Astrocyte (in vitro differentiated cells and primary cell): ENCODE data around the gene CFAP119. TPM values are rescaled to one million over a fixed set of nuclear protein-coding genes. Genes with fewer than 3 reads are reported as not detected.

Experiments used
- DNase-seq: peaks from one replicate; pipeline ENCODE4 v3.0.0-alpha.2; 2010; ENCODE audit warnings: low read depth
- FAIRE-seq: peaks from 2 replicates; lab custom pipeline; 2011; peaks lifted over from hg19 to GRCh38; lab: Jason Lieb, UNC
- H2AFZ ChIP-seq: 2 replicates; pipeline ENCODE4 v1.6.0; 2012; ENCODE audit warnings: low read depth, low read length, inconsistent platforms
- H3K27ac ChIP-seq: 2 replicates; pipeline ENCODE4 v1.5.1; 2011; ENCODE audit warnings: low read depth, low read length, inconsistent platforms
- H3K27me3 ChIP-seq: 2 replicates; pipeline ENCODE4 v1.6.0; 2011; ENCODE audit warnings: low read length, inconsistent platforms; ENCODE audit not compliant: insufficient read depth
- H3K36me3 ChIP-seq: 2 replicates; pipeline ENCODE4 v1.5.1; 2011; ENCODE audit warnings: low read length, inconsistent platforms; ENCODE audit not compliant: insufficient read depth
- H3K4me1 ChIP-seq: 2 replicates; pipeline ENCODE4 v1.5.1; 2011; ENCODE audit warnings: low read length, inconsistent platforms; ENCODE audit not compliant: insufficient read depth
- H3K4me2 ChIP-seq: 2 replicates; pipeline ENCODE4 v1.6.0; 2012; ENCODE audit warnings: low read length, inconsistent platforms
- H3K4me3 ChIP-seq: 2 replicates; pipeline ENCODE4 v1.5.1; 2011; ENCODE audit warnings: low read depth, mild to moderate bottlenecking, low read length, inconsistent platforms; ENCODE audit not compliant: insufficient read depth
- H3K79me2 ChIP-seq: 2 replicates; pipeline ENCODE4 v1.6.0; 2012; ENCODE audit warnings: mild to moderate bottlenecking, low read length, inconsistent platforms; ENCODE audit not compliant: insufficient read depth
- H3K9ac ChIP-seq: 2 replicates; pipeline ENCODE4 v1.6.0; 2012; ENCODE audit warnings: mild to moderate bottlenecking, low read length, inconsistent platforms
- H3K9me3 ChIP-seq: 2 replicates; pipeline ENCODE4 v1.5.1; 2012; ENCODE audit warnings: low read depth, mild to moderate bottlenecking, low read length, inconsistent platforms; ENCODE audit not compliant: insufficient read depth
- H4K20me1 ChIP-seq: 2 replicates; pipeline ENCODE4 v1.6.0; 2012; ENCODE audit warnings: low read length, inconsistent platforms; ENCODE audit not compliant: insufficient read depth
- H3K27ac Mint-ChIP-seq: one replicate; pipeline ENCODE4 v1.8.0; 2021; ENCODE audit warnings: mild to moderate bottlenecking, mixed read lengths; ENCODE audit not compliant: unreplicated experiment
- H3K27me3 Mint-ChIP-seq: one replicate; pipeline ENCODE4 v1.8.0; 2021; ENCODE audit warnings: low read depth, mixed read lengths; ENCODE audit not compliant: unreplicated experiment
- H3K36me3 Mint-ChIP-seq: one replicate; pipeline ENCODE4 v1.8.0; 2021; ENCODE audit warnings: low read depth, mixed read lengths; ENCODE audit not compliant: unreplicated experiment
- H3K4me1 Mint-ChIP-seq: one replicate; pipeline ENCODE4 v1.8.0; 2021; ENCODE audit warnings: low read depth, mixed read lengths; ENCODE audit not compliant: unreplicated experiment
- H3K4me3 Mint-ChIP-seq: one replicate; pipeline ENCODE4 v1.8.0; 2021; ENCODE audit warnings: mild to moderate bottlenecking, moderate library complexity, mixed read lengths; ENCODE audit not compliant: unreplicated experiment
- H3K9me3 Mint-ChIP-seq: one replicate; pipeline ENCODE4 v1.8.0; 2021; ENCODE audit warnings: mild to moderate bottlenecking, mixed read lengths; ENCODE audit not compliant: unreplicated experiment
- CTCF ChIP-seq: IDR thresholded peaks from 2 replicates; pipeline ENCODE4 v1.5.1; 2011; ENCODE audit warnings: low read depth, mild to moderate bottlenecking, inconsistent platforms, low read length, moderate library complexity; ENCODE audit not compliant: insufficient read depth
- EZH2 ChIP-seq: IDR thresholded peaks from 2 replicates; pipeline ENCODE4 v1.6.1; 2012; ENCODE audit warnings: mild to moderate bottlenecking, low read length, inconsistent platforms; ENCODE audit not compliant: insufficient read depth
- total RNA-seq: library from RNA; stranded (reverse); gene quantifications from 2 replicates; pipeline ENCODE4 v1.2.1, GENCODE V29; 2021

Gene CFAP119
- total RNA-seq, 1 donor from 2014 or later: 4.0 TPM

DNA sequence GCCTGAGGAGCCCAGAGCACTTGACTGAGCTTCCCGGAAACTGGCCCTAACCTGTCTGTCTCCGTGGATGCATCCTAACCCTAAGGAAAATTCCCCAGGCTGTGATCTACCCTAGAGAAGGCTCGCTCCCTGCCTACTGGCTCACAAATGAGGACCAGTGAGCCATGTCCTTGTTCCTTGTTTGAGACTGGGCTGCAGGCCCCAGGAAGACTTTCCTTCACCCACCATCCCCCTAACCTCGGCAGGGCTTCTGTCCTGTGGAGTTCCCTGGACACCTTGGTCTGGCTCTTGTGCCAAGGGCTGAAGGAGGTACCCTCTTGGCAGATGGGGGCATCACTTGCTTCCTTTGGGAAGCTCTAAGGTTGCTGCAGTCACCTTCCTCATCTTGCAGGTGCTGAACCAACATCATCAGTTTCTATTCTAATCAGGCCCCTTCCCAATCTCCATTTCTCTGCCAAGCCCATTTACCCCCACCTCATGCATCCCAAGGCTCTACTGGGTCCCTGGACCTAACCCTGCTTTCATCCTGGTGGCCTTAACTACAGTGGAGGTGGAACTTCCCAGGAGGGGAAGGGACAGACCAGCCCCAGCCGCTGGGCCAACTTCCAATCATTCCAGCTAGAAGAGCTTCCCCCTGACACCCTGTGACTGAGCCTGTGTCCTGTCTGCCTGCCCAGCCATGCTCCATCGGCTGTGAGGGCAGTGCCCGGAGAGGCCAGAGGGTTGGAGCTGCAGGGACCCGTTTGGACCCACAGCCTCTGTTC is 12.7 kb upstream of the CFAP119 start:
- Mint-ChIP-seq H3K4me1 (peaks cover 7% of the 10 kb centered on the region), H3K36me3 (peaks cover 18% of the 10 kb centered on the region), H3K27me3 (no peaks in the 10 kb centered on the region), H3K9me3 (no peaks in the 10 kb centered on the region), H3K4me3 (peak overlapping the region; percentile 91), H3K27ac (peak overlapping the region; percentile 95)
- Histone ChIP-seq H3K9ac (peak overlapping the region; percentile 89), H4K20me1 (peaks cover 21% of the 10 kb centered on the region), H3K27me3 (no peaks in the 10 kb centered on the region), H3K4me2 (peak overlapping the region; percentile 98), H3K4me3 (peak overlapping the region; percentile 73), H3K79me2 (peaks cover 5% of the 10 kb centered on the region), H3K9me3 (no peaks in the 10 kb centered on the region), H3K4me1 (peaks cover 15% of the 10 kb centered on the region), H3K27ac (no peak overlapping the region), H2AFZ (no peak overlapping the region), H3K36me3 (peaks cover 22% of the 10 kb centered on the region)
- TF ChIP-seq EZH2: no peak
- no peak for TF ChIP-seq CTCF
- FAIRE-seq: no peak
- DNase-seq: no peak

DNA sequence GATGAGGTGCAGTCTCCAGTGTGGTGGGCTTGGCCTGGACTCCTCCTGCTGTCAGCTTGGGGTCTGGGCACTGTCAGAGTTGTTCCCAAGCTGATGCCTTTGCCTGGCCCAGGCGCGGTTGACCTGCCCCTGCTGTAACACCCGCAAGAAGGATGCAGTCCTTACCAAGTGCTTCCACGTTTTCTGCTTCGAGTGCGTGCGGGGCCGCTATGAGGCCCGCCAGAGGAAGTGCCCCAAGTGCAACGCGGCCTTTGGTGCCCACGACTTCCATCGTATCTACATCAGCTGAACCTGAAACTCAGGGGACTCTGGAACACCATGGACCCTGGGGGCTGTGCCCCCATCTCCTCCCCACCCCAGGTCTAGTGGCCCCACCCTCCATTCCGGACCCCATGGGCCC is 12.0 kb upstream of the CFAP119 start:
- Mint-ChIP-seq H3K27me3 (no peaks in the 10 kb centered on the region), H3K4me1 (peaks cover 7% of the 10 kb centered on the region), H3K36me3 (peaks cover 21% of the 10 kb centered on the region), H3K27ac (peak overlapping the region; percentile 34), H3K4me3 (no peak overlapping the region), H3K9me3 (no peaks in the 10 kb centered on the region)
- Histone ChIP-seq H3K4me3 (no peak overlapping the region), H4K20me1 (peaks cover 27% of the 10 kb centered on the region), H3K9ac (no peak overlapping the region), H3K4me1 (peaks cover 15% of the 10 kb centered on the region), H3K4me2 (no peak overlapping the region), H3K9me3 (no peaks in the 10 kb centered on the region), H3K79me2 (peaks cover 8% of the 10 kb centered on the region), H3K27ac (no peak overlapping the region), H2AFZ (no peak overlapping the region), H3K27me3 (no peaks in the 10 kb centered on the region), H3K36me3 (peaks cover 26% of the 10 kb centered on the region)
- FAIRE-seq (no peak), DNase-seq (no peak)
- TF ChIP-seq CTCF (no peak), EZH2 (no peak)

DNA sequence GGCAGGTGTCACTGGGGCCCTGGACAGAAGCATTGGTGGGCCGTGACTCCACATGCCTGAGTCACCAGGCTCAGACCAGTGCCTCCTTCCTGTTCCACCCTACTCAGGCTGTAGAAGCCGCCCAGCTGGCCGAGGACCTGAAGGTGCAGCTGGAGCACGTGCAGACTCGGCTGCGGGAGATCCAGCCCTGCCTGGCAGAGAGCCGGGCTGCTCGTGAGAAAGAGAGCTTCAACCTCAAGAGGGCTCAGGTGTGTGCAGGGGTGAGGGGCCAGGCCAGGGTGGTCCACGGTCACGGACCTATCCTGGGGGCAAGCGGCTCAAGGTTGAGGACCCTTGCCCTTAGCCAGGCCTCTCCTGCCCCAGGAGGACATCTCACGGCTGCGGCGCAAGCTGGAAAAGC is 9.9 kb upstream of the CFAP119 start:
- H3K36me3 Mint-ChIP-seq: peaks cover 27% of the 10 kb centered on the region
- H2AFZ ChIP-seq: no peak overlapping the region
- H3K27ac ChIP-seq: no peak overlapping the region
- H3K27me3 Mint-ChIP-seq: no peaks in the 10 kb centered on the region
- H3K9me3 Mint-ChIP-seq: no peaks in the 10 kb centered on the region
- H3K4me1 Mint-ChIP-seq: peaks cover 3% of the 10 kb centered on the region
- H3K9ac ChIP-seq: no peak overlapping the region
- H3K27ac Mint-ChIP-seq: no peak overlapping the region
- DNase-seq (no peak), FAIRE-seq (no peak)
- peaks cover 40% of the 10 kb centered on the region for H4K20me1 ChIP-seq
- no peak for TF ChIP-seq CTCF
- no peak for TF ChIP-seq EZH2
- H3K4me3 Mint-ChIP-seq: no peak overlapping the region
- H3K4me3 ChIP-seq: no peak overlapping the region
- H3K36me3 ChIP-seq: peaks cover 44% of the 10 kb centered on the region
- no peaks in the 10 kb centered on the region for H3K9me3 ChIP-seq
- H3K4me2 ChIP-seq: no peak overlapping the region
- H3K27me3 ChIP-seq: no peaks in the 10 kb centered on the region
- H3K4me1 ChIP-seq: peaks cover 13% of the 10 kb centered on the region
- peaks cover 9% of the 10 kb centered on the region for H3K79me2 ChIP-seq
